Astrocyte (in vitro differentiated cells and primary cell): ENCODE measurements around the gene FAM131A.

Experiments
- EZH2 ChIP-seq: IDR thresholded peaks from 2 replicates; pipeline ENCODE4 v1.6.1; 2012; ENCODE audit warnings: mild to moderate bottlenecking, low read length, inconsistent platforms; ENCODE audit not compliant: insufficient read depth
- TF ChIP-seq, protein P1 (sequence below): IDR thresholded peaks from 2 replicates; pipeline ENCODE4 v1.5.1; 2011; ENCODE audit warnings: low read depth, mild to moderate bottlenecking, inconsistent platforms, low read length, moderate library complexity; ENCODE audit not compliant: insufficient read depth

DNA sequence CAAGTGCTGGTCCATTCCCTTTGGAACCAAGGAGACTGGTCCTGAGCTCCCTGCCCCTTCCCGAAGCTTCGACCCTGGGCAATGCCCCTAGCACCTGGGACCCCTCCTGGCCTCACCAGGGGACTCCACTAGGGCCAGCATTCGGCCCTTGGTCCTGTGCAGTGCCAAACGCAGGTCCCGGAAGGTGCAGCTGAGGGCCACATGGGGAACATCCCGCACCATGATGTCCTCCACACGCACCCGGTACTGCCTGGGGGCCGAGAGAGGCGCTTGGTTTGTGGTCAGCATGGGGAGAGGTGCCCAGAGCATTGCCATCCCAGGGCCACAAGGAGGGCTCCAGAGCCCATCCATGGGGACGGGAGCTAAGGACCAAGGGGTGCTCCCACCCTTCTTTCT lies 16.1 kb downstream of the FAM131A start:
- TF ChIP-seq, protein P1, sequence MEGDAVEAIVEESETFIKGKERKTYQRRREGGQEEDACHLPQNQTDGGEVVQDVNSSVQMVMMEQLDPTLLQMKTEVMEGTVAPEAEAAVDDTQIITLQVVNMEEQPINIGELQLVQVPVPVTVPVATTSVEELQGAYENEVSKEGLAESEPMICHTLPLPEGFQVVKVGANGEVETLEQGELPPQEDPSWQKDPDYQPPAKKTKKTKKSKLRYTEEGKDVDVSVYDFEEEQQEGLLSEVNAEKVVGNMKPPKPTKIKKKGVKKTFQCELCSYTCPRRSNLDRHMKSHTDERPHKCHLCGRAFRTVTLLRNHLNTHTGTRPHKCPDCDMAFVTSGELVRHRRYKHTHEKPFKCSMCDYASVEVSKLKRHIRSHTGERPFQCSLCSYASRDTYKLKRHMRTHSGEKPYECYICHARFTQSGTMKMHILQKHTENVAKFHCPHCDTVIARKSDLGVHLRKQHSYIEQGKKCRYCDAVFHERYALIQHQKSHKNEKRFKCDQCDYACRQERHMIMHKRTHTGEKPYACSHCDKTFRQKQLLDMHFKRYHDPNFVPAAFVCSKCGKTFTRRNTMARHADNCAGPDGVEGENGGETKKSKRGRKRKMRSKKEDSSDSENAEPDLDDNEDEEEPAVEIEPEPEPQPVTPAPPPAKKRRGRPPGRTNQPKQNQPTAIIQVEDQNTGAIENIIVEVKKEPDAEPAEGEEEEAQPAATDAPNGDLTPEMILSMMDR = no peak
- TF ChIP-seq EZH2 = no peak
